ENCODE measurements around the gene APOC1.
"Not testable (repeated sequence)": the region's sequence is repeated elsewhere in the genome, so short reads cannot be mapped to it uniquely, and the experiment has no call there.

The APOC1 gene

DNA sequence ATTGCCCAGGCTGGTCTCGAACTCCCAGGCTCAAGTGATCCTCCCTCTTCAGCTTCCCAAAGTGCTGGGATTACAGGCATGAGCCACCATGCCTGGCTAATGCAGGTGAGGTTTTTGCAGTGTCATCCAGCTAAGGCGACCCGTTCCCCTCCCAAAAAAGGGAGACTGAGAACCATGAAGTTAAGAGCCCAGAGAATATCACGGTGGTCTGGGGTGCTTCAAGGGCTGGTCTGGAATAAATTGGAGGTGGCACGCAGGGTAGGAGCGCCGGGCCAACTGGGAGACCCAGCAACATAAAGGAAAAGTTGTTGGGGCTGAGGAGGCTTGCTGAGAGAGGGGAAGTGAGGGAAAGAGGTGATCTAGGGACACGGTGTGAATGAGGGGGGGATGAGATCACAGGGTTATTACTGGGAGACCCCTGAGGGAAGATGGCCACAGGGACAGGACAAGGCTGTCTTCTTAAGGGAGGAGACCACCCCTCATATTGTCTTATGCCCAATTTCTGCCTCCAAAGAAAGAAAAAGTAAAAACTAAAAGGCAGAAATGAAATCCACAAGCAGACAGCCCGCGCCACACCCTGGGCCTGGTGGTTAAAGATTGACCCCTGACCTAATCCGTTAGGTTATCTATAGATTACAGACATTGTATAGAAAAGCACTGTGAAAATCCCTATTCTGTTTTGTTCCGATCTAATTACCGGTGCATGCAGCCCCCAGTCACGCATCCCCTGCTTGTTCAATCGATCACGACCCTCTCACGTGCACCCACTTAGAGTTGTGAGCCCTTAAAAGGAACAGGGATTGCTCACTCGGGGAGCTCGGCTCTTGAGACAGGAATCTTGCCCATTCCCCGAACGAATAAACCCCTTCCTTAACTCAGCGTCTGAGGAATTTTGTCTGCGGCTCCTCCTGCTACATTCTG, 636 bp upstream of the APOC1 start:
- not testable (repeated sequence) for DNase-seq (ENCODE audit: low read depth)

DNA sequence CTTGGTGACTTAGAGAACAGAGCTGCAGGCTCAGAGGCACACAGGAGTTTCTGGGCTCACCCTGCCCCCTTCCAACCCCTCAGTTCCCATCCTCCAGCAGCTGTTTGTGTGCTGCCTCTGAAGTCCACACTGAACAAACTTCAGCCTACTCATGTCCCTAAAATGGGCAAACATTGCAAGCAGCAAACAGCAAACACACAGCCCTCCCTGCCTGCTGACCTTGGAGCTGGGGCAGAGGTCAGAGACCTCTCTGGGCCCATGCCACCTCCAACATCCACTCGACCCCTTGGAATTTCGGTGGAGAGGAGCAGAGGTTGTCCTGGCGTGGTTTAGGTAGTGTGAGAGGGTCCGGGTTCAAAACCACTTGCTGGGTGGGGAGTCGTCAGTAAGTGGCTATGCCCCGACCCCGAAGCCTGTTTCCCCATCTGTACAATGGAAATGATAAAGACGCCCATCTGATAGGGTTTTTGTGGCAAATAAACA, 9.9 kb downstream of the APOC1 start:
- DNase-seq (ENCODE audit: low read depth): no peak

DNA sequence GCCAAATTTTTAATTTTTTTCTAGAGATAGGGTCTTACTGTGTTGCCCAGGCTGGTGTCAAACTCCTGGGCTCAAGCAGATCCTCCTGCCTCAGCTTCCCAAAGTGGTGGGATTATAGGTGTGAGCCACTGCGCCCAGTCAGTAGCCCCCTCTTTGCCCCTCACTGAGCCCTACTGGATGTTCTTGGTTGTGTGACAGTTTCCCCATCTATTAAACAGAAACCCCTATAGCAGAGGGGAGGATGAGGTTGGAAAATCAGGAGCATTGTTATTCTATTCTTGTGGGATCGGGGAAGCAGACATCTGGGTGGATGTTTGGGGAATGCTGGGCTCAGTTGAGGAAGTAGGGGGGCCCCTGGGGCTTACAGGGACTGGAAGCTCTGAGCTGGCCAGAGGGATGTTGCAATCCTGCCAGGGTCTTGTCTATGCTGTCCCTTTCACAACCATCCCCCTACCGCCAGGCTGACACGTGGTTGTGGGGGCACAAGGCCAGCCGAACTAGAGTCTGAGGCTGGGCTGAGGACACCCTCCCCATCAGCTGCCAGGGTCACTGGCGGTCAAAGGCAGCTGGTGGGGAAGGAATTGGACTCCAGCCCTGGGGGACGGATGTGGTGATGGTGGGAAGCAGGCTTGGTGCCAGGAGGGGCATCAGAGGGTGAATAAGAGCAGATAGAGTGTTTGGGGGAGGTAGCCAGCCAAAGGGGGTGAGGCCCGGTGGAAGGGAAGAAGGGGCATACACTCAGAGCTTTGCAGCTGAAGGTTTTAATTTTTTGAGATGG, 10.9 kb downstream of the APOC1 start:
- peak; percentile 35 for DNase-seq (ENCODE audit: low read depth)

DNA sequence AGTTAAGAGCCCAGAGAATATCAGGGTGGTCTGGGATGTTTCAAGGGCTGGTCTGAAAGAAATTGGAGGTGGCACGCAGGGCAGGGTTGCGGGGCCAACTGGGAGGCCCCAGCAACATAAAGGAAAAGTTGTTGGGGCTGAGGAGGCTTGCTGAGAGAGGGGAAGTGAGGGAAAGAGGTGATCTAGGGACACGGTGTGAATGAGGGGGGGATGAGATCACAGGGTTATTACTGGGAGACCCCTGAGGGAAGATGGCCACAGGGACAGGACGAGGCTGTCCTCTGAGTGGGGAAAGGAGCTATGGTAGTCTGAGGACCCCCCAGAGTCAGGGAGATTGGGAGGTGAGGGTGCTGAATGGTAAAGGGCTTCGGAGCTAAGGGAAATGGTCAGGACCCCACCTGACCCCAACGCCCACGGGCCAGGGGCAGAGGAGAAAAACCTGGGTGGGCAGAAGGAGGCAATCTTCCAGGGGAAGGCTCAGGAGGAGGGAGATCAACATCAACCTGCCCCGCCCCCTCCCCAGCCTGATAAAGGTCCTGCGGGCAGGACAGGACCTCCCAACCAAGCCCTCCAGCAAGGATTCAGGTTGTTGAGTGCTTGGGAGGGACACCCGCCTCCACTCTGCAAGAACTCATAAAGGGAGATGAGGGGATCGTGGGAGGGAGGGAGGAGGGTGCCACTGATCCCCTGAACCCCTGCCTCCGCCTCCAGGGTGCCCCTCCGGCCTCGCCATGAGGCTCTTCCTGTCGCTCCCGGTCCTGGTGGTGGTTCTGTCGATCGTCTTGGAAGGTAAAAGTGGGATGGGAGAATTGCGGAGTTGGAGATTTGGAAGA, 12.1 kb downstream of the APOC1 start:
- DNase-seq (ENCODE audit: low read depth): not testable (repeated sequence)

DNA sequence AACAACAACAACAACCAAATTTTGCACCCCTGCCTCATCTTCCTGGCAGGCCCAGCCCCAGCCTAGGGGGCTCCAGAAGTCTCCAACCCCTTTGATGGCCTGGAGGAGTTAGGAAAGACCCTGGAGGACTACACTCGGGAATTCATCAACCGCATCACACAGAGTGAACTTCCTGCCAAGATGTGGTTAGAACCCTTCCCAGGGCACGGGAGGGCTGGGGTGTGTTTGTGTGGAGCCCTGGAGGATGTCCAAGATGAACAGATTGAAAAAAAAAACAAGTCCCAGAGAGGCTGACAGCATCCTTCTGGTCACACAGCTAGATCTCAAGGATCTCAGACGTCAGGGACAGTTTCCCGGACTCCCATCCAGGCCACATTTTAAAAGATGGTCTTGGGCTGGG, 13.3 kb downstream of the APOC1 start:
- DNase-seq (ENCODE audit: low read depth): no peak

DNA sequence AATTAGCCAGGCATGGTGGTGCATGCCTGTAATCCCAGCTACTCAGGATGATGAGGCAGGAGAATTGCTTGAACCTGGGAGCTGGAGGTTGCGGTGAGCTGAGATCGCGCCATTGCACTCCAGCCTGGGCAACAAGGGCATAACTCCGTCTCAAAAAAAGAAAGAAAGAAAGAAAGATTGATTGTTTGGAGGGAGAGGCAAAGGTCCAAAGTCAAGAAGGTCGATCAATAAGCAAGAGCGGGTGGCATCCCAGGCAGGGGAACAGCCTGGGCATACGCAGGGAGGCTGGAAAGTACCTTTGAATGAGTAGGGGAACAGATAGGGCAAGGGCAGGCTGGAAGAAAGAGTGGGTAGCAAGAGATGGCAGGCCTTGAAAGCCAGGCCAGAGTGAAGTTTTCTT, 15.7 kb downstream of the APOC1 start:
- DNase-seq (ENCODE audit: low read depth): no peak

DNA sequence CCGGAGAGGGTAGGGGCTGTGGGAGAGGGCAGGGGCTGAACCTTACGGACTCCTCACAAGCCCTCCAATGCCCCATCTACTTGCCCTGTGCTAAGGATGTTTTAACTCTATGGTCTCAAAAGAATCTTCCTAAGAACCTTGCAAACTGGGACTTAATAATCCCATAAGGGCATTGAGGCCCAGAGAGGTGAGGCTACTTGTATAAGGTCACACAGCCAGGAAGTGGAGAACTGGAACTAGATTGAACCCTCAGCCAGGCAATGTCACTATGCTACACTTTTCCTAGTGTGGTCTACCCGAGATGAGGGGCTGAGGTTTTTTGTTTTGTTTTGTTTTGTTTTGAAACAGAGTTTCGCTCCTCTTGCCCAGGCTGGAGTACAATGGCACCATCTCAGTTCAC, 17.1 kb downstream of the APOC1 start:
- DNase-seq (ENCODE audit: low read depth): no peak

DNA sequence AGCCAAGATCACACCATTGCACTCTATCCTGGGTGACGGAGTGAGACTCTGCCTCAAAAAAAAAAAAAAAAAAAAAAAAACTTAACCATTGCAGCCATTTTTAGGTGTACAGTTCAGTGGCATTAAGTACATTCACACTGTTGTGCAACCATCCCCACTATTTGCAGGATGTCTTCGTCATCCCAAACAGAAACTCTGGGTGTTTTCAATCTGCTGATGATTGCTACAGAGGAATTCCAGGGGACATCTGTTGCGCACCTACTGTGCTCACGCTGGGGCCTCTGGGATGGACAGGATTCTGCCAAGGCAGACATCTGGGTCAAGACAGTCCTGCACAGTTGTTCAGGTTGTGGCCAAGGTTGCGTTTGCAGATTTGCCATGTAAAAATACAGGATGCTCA, 25.3 kb downstream of the APOC1 start:
- no peak for DNase-seq (ENCODE audit: low read depth)

DNA sequence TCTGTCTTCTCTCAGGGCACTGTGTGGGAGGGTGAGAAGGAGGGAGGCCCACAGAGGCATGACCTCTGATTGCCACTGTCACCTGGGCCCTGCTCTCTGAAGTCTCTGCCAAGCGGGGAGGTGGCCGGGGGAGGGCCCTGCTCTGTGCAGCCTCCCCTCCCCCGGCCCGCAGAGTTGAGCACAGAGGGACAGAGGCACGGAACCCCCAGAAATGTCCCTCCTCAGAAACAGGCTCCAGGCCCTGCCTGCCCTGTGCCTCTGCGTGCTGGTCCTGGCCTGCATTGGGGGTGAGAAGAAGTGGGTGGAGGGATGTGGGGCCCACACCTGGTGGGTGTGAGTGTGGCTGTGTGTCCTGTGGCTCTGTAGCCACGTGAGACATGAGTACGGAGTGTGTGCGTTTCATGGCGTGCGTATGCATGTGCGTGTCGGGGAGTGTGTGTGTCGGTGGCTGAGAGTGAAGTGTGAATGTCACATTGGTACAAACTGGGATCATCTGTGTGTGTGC, 27.7 kb downstream of the APOC1 start, which contains the start of gene APOC4:
Gene APOC4 (plus strand): TSS at position 171 of the 505 bp plus-strand sequence. CDS start 41 bp downstream, at position 212.
- no peak for DNase-seq (ENCODE audit: low read depth)

DNA sequence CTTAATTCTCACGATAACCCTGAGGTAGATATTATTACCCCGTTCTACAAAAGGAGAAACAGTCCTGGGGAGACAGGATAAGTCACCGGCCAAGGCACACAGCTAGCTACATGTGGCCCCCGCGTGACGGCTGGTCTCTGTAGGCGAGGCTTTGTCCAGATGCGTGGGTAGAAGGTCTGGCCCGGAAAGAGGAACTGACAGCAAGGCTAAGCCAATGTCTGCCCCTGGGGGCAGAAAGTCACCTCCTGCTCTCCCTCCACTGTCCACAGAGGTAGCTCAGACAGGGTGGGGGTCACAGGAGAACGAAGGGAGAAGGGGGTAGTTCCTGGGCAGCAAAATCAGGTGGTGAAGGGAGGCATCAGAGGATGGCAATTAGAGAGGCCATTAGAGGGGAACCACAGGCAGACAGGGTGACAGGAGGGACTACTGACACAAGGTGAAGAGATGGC, 29.4 kb downstream of the APOC1 start:
- DNase-seq (ENCODE audit: low read depth): no peak

DNA sequence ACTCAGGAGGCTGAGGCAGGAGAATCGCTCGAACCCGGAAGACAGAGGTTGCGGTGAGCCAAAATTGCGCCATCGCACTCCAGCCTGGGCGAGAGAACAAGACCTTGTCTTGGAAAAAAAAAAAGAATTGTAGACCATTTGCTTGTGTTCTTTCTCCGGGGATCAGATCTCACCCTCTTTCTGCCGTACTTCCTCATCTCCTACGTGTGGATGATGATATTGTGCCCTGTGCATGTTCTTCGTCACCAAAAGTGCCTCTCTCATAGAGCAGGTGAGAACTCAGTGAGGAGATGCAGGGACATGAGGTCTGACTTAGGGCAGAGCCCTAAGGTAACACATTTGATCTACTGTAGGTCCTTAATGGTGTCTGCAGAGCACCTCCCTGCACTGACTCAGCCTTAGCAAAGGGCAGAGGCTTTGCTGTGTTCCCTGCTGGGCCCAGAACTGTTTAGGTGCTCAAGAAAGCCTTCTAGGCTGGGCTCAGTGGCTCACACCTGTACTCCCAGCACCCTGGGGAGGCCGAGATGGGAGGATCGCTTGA, 32.7 kb downstream of the APOC1 start:
- no peak for DNase-seq (ENCODE audit: low read depth)

DNA sequence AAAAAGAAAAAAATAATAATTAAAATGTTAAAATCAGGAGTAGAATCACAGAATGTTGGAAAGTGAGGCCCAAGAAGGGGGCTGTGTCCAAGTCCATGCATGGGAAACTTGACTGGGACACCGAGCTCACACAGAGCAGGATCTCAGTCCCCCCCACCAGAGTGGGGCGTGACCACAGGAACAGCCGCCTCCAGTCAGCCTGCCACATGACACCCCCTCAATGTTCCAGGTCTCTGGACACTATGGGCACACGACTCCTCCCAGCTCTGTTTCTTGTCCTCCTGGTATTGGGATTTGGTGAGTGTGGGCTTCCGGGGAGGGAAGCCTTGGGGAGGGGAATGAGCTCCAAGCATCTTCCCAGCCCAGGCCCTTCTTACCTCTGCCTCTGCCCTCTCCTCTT, 33.8 kb downstream of the APOC1 start:
- no peak for DNase-seq (ENCODE audit: low read depth)

DNA sequence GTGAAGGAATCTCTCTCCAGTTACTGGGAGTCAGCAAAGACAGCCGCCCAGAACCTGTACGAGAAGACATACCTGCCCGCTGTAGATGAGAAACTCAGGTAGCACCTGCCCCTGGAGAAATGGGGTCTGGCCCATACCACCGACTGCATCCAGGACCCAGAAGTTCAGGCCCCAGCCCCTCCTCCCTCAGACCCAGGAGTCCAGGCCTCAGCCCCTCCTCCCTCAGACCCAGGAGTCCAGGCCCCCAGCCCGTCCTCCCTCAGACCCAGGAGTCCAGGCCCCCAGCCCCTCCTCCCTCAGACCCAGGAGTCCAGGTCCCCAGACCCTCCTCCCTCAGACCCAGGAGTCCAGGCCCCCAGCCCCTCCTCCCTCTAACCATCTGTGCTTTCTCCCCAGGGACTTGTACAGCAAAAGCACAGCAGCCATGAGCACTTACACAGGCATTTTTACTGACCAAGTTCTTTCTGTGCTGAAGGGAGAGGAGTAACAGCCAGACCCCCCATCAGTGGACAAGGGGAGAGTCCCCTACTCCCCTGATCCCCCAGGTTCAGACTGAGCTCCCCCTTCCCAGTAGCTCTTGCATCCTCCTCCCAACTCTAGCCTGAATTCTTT, 34.5 kb downstream of the APOC1 start:
- no peak for DNase-seq (ENCODE audit: low read depth)

DNA sequence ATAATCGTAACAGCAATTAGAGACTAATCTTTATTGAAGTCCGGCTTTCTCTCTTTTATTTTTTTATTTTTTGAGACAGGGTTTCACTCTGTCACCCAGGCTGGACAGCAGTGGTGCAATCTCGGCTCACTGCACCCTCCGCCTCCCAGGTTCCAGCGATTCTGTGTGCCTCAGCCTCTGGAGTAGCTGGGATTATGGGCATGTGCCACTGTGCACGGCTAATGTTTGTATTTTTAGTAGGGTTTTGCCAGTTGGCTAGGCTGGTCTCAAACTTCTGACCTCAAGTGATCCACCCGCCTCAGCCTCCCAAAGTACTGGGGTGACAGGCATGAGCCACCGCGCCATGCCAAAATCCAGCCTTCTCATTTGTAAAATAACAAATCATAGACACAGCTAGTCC, 35.1 kb downstream of the APOC1 start:
- no peak for DNase-seq (ENCODE audit: low read depth)

DNA sequence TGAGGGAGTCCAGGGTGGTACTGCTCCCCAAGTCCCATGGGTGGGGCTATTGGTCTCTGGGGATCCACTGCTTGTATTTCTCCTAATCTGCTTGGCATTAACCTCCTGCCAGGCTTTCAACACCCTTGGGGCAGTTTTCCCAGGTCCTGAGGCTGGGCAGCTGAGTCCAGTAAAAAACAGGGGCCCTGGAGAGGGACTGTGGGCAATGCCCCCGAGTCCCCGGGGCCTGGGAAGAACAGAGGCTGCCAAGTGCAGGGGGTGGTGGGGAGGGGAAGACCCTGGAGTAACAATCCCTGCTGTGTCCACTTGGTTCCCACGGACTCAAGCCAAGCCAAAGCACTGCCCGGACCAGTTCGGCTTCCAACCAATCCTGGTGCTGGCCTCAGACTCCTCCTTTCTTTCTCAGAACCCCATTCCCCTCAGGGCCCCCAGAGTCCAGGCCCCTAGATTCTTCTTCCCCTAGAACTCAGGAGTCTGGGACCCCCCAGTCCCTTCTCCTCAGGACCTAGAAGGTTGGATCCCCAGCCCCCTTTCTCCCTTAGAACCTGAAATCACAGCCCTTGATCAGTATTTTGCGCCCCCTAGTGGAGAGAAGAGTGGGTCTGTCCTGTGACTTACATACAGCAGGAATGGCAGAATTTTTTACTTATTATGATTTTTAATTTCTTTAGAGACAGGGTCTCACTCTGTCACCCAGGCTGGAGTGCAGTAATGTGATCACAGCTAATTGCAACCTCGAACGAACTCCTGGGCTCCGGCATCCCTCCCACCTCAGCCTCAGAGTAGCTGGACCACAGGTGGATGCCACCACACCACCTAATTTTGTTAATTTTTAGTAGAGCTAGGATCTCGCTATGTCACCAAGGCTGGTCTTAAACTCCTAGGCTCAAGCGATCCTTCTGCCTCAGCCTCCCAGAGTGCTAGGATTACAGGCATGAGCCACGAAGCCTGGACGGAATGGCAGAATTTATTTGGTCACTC, 37.1 kb downstream of the APOC1 start:
- DNase-seq (ENCODE audit: low read depth): peak; percentile 86

DNA sequence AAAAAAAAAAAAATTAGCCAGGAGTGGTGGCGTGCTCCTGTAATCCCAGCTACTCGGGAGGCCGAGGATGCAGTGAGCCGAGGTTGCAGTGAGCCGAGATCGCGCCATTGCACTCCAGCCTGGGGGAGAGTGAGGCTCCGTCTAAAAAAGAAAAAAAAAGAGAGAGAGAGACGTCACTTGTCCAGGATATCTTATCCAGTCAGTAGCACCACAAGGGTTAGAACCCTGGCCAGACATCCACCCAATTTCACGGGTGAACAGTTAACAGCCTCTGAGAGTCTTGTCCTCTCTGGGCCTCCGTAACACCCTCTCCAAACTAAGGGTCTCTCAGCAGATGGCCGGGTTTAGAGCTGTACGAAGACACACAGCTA, 39.9 kb downstream of the APOC1 start:
- DNase-seq (ENCODE audit: low read depth): no peak

DNA sequence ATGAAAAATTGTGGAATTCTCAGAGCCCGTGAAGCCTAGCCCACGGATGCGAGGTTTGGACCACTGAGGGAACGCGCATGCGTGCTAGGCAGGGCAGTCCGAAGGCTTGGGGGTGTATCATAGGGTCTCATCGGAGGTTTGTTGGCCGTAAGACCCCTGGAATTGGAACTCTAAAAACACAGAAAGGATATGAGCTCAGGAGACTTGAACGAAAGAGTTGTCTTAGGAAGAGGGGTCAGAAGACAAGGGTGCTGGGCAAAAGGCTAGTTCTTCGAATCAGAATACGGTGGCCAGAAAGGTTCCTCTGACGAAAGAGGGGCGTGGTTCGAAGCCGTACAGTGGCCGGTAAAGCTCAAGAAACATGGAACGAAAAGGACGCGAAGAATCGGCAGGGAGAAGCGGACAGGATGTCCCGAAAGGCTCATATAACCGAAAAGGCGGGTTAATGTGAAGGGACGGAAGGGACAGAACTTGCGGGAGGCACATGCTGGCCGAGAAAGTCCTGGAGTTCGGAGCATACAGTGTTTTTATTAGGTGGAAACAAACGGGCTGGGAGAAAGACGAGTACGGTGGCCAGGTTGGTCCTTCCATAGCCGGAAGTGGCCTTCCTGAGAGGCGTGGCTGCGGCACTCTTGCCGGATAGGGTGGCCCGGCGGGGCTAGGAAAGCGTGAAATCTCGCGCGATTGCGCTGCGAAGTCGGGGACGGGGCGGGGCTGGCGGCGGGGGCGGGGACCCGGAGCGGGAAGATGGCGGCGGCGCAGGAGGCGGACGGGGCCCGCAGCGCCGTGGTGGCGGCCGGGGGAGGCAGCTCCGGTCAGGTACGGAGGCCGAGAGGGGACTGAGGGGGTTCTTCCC, 40.5 kb downstream of the APOC1 start, which contains the start of gene CLPTM1:
Gene CLPTM1 (plus strand): TSS at position 732 of the 856 bp plus-strand sequence. CDS start 16 bp downstream, at position 748.
- DNase-seq (ENCODE audit: low read depth): peak; percentile 97
